Measurements from ENCODE around the gene AFAP1. TPM values are rescaled to one million over a fixed set of nuclear protein-coding genes. Genes with fewer than 3 reads are reported as not detected.

Gene AFAP1
- total and polyA plus RNA-seq, 2 of the 8 experiments (the other 6 are each of a cell fraction or from before 2014, with no cell fraction given) = 3.6 to 18.2 TPM

DNA sequence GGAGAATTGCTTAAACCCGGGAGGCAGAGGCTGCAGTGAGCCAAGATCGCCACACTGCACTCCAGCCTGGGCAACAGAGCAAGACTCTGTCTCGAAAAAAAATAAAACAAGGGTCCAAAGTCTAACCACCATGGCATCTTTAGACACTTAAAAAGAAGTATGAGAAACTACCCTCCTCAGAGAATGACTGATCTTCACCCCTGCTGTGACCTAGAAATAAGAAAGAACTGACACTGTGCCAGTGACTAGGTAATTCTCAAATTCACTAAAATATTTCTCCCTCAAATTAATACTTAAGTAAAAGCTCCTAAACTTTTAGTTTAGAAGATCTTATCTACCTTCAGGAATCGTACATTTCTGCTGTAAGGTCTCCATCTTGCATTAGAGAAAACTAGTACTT lies 80.3 kb downstream of the AFAP1 start:
- Histone ChIP-seq H2BK20ac (ENCODE audit: low read length) (no peak overlapping the region), H3K18ac (ENCODE audit: extremely low read depth, low read length) (no peak overlapping the region), H4K91ac (replicated peaks; ENCODE audit: insufficient read length, low read length) (no peak overlapping the region), H3K4me1 (replicated peaks in 1 of 4; ENCODE audit: control insufficient read depth in 3 of 4, insufficient read depth in 4 of 4, low read length in 3 of 4) (peaks cover 5 to 18% (median 11%) of the 10 kb centered on the region in 4 experiments), H3K56ac (replicated peaks; ENCODE audit: insufficient read length, low read depth, low read length) (no peak overlapping the region), H3K4me3 (ENCODE audit: extremely low read depth in 1 of 4, insufficient read depth in 2 of 4, low read depth in 3 of 4, low read length in 4 of 4) (no peak overlapping the region), H2AFZ (ENCODE audit: low read length) (no peak overlapping the region), H3K4ac (replicated peaks; ENCODE audit: insufficient read length, low read depth, low read length) (no peak overlapping the region), H3K14ac (ENCODE audit: insufficient read length) (no peak overlapping the region), H3K9ac (replicated peaks in 1 of 4; ENCODE audit: extremely low read depth in 1 of 4, low read depth in 3 of 4, low read length in 3 of 4) (no peak overlapping the region), H2BK15ac (ENCODE audit: low read length) (no peak overlapping the region), H3K23ac (ENCODE audit: insufficient read length) (no peak overlapping the region), H2BK120ac (replicated peaks; ENCODE audit: low read depth, low read length) (no peak overlapping the region), H3K23me2 (ENCODE audit: low read depth, low read length) (peaks cover 4% of the 10 kb centered on the region; the same call in 1 of the 2 replicates), H3K4me2 (ENCODE audit: insufficient read depth in 1 of 2, low read depth in 2 of 2, low read length in 2 of 2) (no peak overlapping the region), H3K27me3 (replicated peaks in 1 of 4; ENCODE audit: control insufficient read depth in 3 of 4, extremely low read depth in 1 of 4, insufficient read depth in 3 of 4, low read length in 3 of 4) (no peaks in the 10 kb centered on the region), H3K27ac (ENCODE audit: low read depth, low read length) (no peak overlapping the region), H2BK12ac (ENCODE audit: low read depth, low read length) (no peak overlapping the region), H4K8ac (ENCODE audit: extremely low read depth, insufficient read depth, low read length) (no peak overlapping the region), H3K79me1 (ENCODE audit: low read depth, low read length) (peaks cover 7% of the 10 kb centered on the region), H3K9me3 (ENCODE audit: insufficient read depth in 2 of 2, low read depth in 1 of 2, low read length in 1 of 2) (no peaks in the 10 kb centered on the region), H2BK5ac (ENCODE audit: low read depth, low read length) (no peak overlapping the region), H3K79me2 (ENCODE audit: control insufficient read depth in 1 of 2, insufficient read depth in 2 of 2, low read length in 2 of 2) (0 out of 4 replicates have a peak, but pooled peaks cover 0 to 2% of the 10 kb centered on the region in 2 experiments), H3K36me3 (ENCODE audit: control insufficient read depth in 2 of 4, insufficient read depth in 4 of 4, low read length in 3 of 4) (no peaks in the 10 kb centered on the region), H2AK5ac (ENCODE audit: low read depth, low read length) (no peak overlapping the region), H4K20me1 (replicated peaks in 1 of 2; ENCODE audit: control insufficient read depth in 1 of 2, insufficient read depth in 2 of 2, low read length in 2 of 2) (no peaks in the 10 kb centered on the region), H4K5ac (ENCODE audit: insufficient read length, low read depth, low read length) (no peak overlapping the region)
- WGBS, 2 experiments (ENCODE audit: extremely low coverage in 1 of 2, insufficient coverage in 1 of 2, insufficient read length in 1 of 2, insufficient replicate concordance in 2 of 2, low coverage in 1 of 2, low lambda C conversion rate in 2 of 2, missing lambda C conversion rate in 1 of 2) = 71% methylated on average over 4 of the region's 4 CpGs; no CpG with 5 or more reads in 1 of the 2 experiments
- FAIRE-seq (no peak), DNase-seq (ENCODE audit: low read depth in 1 of 2, low spot score in 2 of 2) (no peak)
- ChIA-PET CTCF (ENCODE audit: partially characterized antibody) (interaction anchor here (1.8 to 1.9 kb wide), 2 partner anchors 9 to 15 kb away, joined by 4 to 8 read pairs; no protein-coding TSS in a partner anchor), POLR2A (ENCODE audit: partially characterized antibody) (interaction anchor here (1.1 kb wide), 2 partner anchors 9 to 79 kb away, joined by 3 read pairs; no protein-coding TSS in a partner anchor)
- TF ChIP-seq CREB1 (IDR thresholded peaks at IDR 0.05) = no peak
- TF ChIP-seq, protein P1, sequence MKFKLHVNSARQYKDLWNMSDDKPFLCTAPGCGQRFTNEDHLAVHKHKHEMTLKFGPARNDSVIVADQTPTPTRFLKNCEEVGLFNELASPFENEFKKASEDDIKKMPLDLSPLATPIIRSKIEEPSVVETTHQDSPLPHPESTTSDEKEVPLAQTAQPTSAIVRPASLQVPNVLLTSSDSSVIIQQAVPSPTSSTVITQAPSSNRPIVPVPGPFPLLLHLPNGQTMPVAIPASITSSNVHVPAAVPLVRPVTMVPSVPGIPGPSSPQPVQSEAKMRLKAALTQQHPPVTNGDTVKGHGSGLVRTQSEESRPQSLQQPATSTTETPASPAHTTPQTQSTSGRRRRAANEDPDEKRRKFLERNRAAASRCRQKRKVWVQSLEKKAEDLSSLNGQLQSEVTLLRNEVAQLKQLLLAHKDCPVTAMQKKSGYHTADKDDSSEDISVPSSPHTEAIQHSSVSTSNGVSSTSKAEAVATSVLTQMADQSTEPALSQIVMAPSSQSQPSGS (IDR thresholded peaks at IDR 0.05; ENCODE audit: low read length) = no peak
- no peak for TF ChIP-seq BRCA1 (IDR thresholded peaks at IDR 0.05; ENCODE audit: low read depth, low read length)
- TF ChIP-seq JUND (IDR thresholded peaks at IDR 0.05; ENCODE audit: low read length) = no peak
- no peak for TF ChIP-seq CHD2 (IDR thresholded peaks at IDR 0.05; ENCODE audit: low read length)
- no peak for TF ChIP-seq KDM1A (IDR thresholded peaks at IDR 0.05; ENCODE audit: borderline replicate concordance, low read length)

Data from H1 (cell line).